H1 (cell line): ENCODE measurements around the gene OR56B4. TPM values are rescaled to one million over a fixed set of nuclear protein-coding genes. Genes with fewer than 3 reads are reported as not detected.

ENCODE experiments used
- CTCF ChIA-PET: fragments of 300-600 bp; sonication (Branson Sonifier 250); formaldehyde crosslinking; loops from one replicate; lab custom pipeline; 2021; ENCODE audit not compliant: partially characterized antibody; lab: Charles Lee
- POLR2A ChIA-PET: fragments of 300-600 bp; sonication (Branson Sonifier 250); formaldehyde crosslinking; loops from one replicate; lab custom pipeline; 2021; ENCODE audit warnings: inconsistent platforms; ENCODE audit not compliant: partially characterized antibody; lab: Charles Lee
- DNase-seq, 2 experiments: peaks; one replicate each; pipeline versions ENCODE4 v3.0.0 to v3.0.0-alpha.2; 2010 to 2022; ENCODE audit warnings: low spot score in 2 of 2, low read depth in 1 of 2, mixed read lengths in 1 of 2
- FAIRE-seq: peaks from 2 replicates; lab custom pipeline; 2011; peaks lifted over from hg19 to GRCh38; lab: Jason Lieb, UNC
- H2AFZ ChIP-seq: 2 replicates; pipeline ENCODE4 v1.8.1; 2012; ENCODE audit warnings: low read length, inconsistent platforms
- H2AK5ac ChIP-seq: 2 replicates; pipeline ENCODE4 v1.6.1; 2013; ENCODE audit warnings: low read depth, low read length
- H2BK120ac ChIP-seq: replicated peaks from 2 replicates; pipeline ENCODE3; 2013; ENCODE audit warnings: low read depth, low read length, inconsistent platforms
- H2BK12ac ChIP-seq: 2 replicates; pipeline ENCODE4 v1.6.1; 2013; ENCODE audit warnings: low read depth, low read length
- H2BK15ac ChIP-seq: 2 replicates; pipeline ENCODE4 v1.6.1; 2013; ENCODE audit warnings: low read length
- H2BK20ac ChIP-seq: 2 replicates; pipeline ENCODE4 v1.6.1; 2013; ENCODE audit warnings: low read length
- H2BK5ac ChIP-seq: 2 replicates; pipeline ENCODE4 v1.6.1; 2013; ENCODE audit warnings: low read depth, low read length
- H3K14ac ChIP-seq: 2 replicates; pipeline ENCODE4 v1.6.1; 2013; ENCODE audit warnings: inconsistent platforms; ENCODE audit not compliant: insufficient read length
- H3K18ac ChIP-seq: 2 replicates; pipeline ENCODE4 v1.6.1; 2013; ENCODE audit warnings: low read length; ENCODE audit errors: extremely low read depth
- H3K23ac ChIP-seq: 2 replicates; pipeline ENCODE4 v1.6.1; 2013; ENCODE audit warnings: inconsistent platforms; ENCODE audit not compliant: insufficient read length
- H3K23me2 ChIP-seq: 2 replicates; pipeline ENCODE4 v1.6.1; 2013; ENCODE audit warnings: low read depth, low read length
- H3K27ac ChIP-seq: 2 replicates; pipeline ENCODE4 v1.6.1; 2011; ENCODE audit warnings: low read depth, low read length, inconsistent platforms
- H3K27me3 ChIP-seq, 4 experiments: replicated peaks in 1 of 4; 1 replicate in 1 of 4; 2 replicates in 3 of 4; pipeline versions ENCODE4 v1.6.1 to v1.8.1; 2011 to 2013; ENCODE audit warnings: low read length in 3 of 4, mild to moderate bottlenecking in 3 of 4, inconsistent platforms in 2 of 4, mixed read lengths in 2 of 4, moderate library complexity in 1 of 4; ENCODE audit not compliant: control insufficient read depth in 3 of 4, insufficient read depth in 3 of 4; ENCODE audit errors: extremely low read depth in 1 of 4
- H3K36me3 ChIP-seq, 4 experiments: 2 replicates each; pipeline versions ENCODE4 v1.6.1 to v1.8.1; 2011 to 2013; ENCODE audit warnings: mild to moderate bottlenecking in 4 of 4, low read length in 3 of 4, moderate library complexity in 2 of 4, control low read depth in 1 of 4, inconsistent platforms in 1 of 4; ENCODE audit not compliant: insufficient read depth in 4 of 4, control insufficient read depth in 2 of 4
- H3K4ac ChIP-seq: replicated peaks from 2 replicates; pipeline ENCODE3; 2013; ENCODE audit warnings: low read length, low read depth, mixed read lengths, inconsistent platforms; ENCODE audit not compliant: insufficient read length
- H3K4me1 ChIP-seq, 4 experiments: replicated peaks in 1 of 4; 1 replicate in 1 of 4; 2 replicates in 3 of 4; pipeline versions ENCODE4 v1.6.1 to v1.8.1; 2011 to 2013; ENCODE audit warnings: low read length in 3 of 4, inconsistent platforms in 2 of 4, mixed read lengths in 1 of 4; ENCODE audit not compliant: insufficient read depth in 4 of 4, control insufficient read depth in 3 of 4
- H3K4me2 ChIP-seq, 2 experiments: 2 replicates each; pipeline versions ENCODE4 v1.6.1 to v1.8.1; 2011 to 2013; ENCODE audit warnings: low read depth in 2 of 2, low read length in 2 of 2, control low read depth in 1 of 2, inconsistent platforms in 1 of 2, mild to moderate bottlenecking in 1 of 2; ENCODE audit not compliant: insufficient read depth in 1 of 2
- H3K4me3 ChIP-seq, 4 experiments: fragments of 200-600, 300-600 bp in 1 of 4; sonication (generic), shearing (Covaris generic), sonication (Bioruptor Twin) in 1 of 4; 2 replicates each; pipeline versions ENCODE4 v1.5.1 to v1.8.1; 2011 to 2016; ENCODE audit warnings: low read length in 4 of 4, low read depth in 3 of 4, control low read depth in 2 of 4, inconsistent platforms in 2 of 4, mild to moderate bottlenecking in 2 of 4, mixed read lengths in 1 of 4, moderate library complexity in 1 of 4; ENCODE audit not compliant: insufficient read depth in 2 of 4; ENCODE audit errors: extremely low read depth in 1 of 4
- H3K56ac ChIP-seq: replicated peaks from 2 replicates; pipeline ENCODE3; 2013; ENCODE audit warnings: low read depth, mild to moderate bottlenecking, mixed read lengths, low read length, inconsistent platforms; ENCODE audit not compliant: insufficient read length
- H3K79me1 ChIP-seq: 2 replicates; pipeline ENCODE4 v1.6.1; 2013; ENCODE audit warnings: low read depth, low read length, control low read depth
- H3K79me2 ChIP-seq, 2 experiments: 2 replicates each; pipeline versions ENCODE4 v1.6.1 to v1.8.1; 2012 to 2013; ENCODE audit warnings: low read length in 2 of 2, mild to moderate bottlenecking in 2 of 2, inconsistent platforms in 1 of 2; ENCODE audit not compliant: insufficient read depth in 2 of 2, control insufficient read depth in 1 of 2
- H3K9ac ChIP-seq, 4 experiments: replicated peaks in 1 of 4; 1 replicate in 1 of 4; 2 replicates in 3 of 4; pipeline versions ENCODE4 v1.6.1 to v1.8.1; 2011 to 2013; ENCODE audit warnings: low read depth in 3 of 4, low read length in 3 of 4, control low read depth in 2 of 4, mild to moderate bottlenecking in 2 of 4, moderate library complexity in 2 of 4, inconsistent platforms in 1 of 4; ENCODE audit errors: extremely low read depth in 1 of 4
- H3K9me3 ChIP-seq, 2 experiments: 2 replicates each; pipeline versions ENCODE4 v1.6.1 to v1.8.1; 2012 to 2013; ENCODE audit warnings: mild to moderate bottlenecking in 2 of 2, moderate library complexity in 2 of 2, control low read depth in 1 of 2, inconsistent platforms in 1 of 2, low read depth in 1 of 2, low read length in 1 of 2, mixed read lengths in 1 of 2; ENCODE audit not compliant: insufficient read depth in 2 of 2
- H4K20me1 ChIP-seq, 2 experiments: replicated peaks in 1 of 2; 2 replicates each; pipeline versions ENCODE3 to v1.8.1; 2011 to 2013; ENCODE audit warnings: inconsistent platforms in 2 of 2, low read length in 2 of 2, mild to moderate bottlenecking in 1 of 2; ENCODE audit not compliant: insufficient read depth in 2 of 2, control insufficient read depth in 1 of 2
- H4K5ac ChIP-seq: 2 replicates; pipeline ENCODE4 v1.6.1; 2013; ENCODE audit warnings: low read length, low read depth, mixed read lengths, inconsistent platforms; ENCODE audit not compliant: insufficient read length
- H4K8ac ChIP-seq: 2 replicates; pipeline ENCODE4 v1.8.0; 2013; ENCODE audit warnings: mild to moderate bottlenecking, moderate library complexity, low read length, inconsistent platforms; ENCODE audit not compliant: insufficient read depth; ENCODE audit errors: extremely low read depth
- H4K91ac ChIP-seq: replicated peaks from 2 replicates; pipeline ENCODE3; 2013; ENCODE audit warnings: low read length, mixed read lengths, inconsistent platforms; ENCODE audit not compliant: insufficient read length
- NRF1 ChIP-seq: IDR thresholded peaks from 2 replicates; pipeline ENCODE4 v1.6.1; 2011; ENCODE audit warnings: mild to moderate bottlenecking, low read depth, low read length, improper control_type of control experiment
- POLR2A ChIP-seq, 2 experiments: IDR thresholded peaks; 1 replicate in 1 of 2; 2 replicates in 1 of 2; pipeline ENCODE4 v1.6.1; 2011; ENCODE audit warnings: low read depth in 2 of 2, low read length in 2 of 2, mild to moderate bottlenecking in 2 of 2; ENCODE audit errors: control extremely low read depth in 1 of 2
- RAD21 ChIP-seq, 2 experiments: IDR thresholded peaks in 1 of 2; conservative IDR thresholded peaks in 1 of 2; 2 replicates each; pipeline ENCODE4 v1.6.1; 2011; ENCODE audit warnings: low read depth in 2 of 2, low read length in 2 of 2, improper control_type of control experiment in 1 of 2, inconsistent platforms in 1 of 2, mild to moderate bottlenecking in 1 of 2, moderate library complexity in 1 of 2
- WGBS, 2 experiments: shearing (Covaris generic) in 1 of 2; methylation state at CpG; one replicate each; pipeline versions ENCODE4 v1.1.6 to v1.1.7; 2013 to 2015; ENCODE audit warnings: low lambda C conversion rate in 2 of 2, mixed read lengths in 2 of 2, inconsistent platforms in 1 of 2, low coverage in 1 of 2, missing lambda C conversion rate in 1 of 2; ENCODE audit not compliant: insufficient replicate concordance in 2 of 2, insufficient coverage in 1 of 2, insufficient read length in 1 of 2; ENCODE audit errors: extremely low coverage in 1 of 2, missing lambda C conversion rate in 1 of 2; 5-methylcytosine and 5-hydroxymethylcytosine counted together
- polyA plus RNA-seq, 7 experiments: library from polyadenylated mRNA; depleted of rRNA in 3 of 7; stranded (reverse) in 5 of 7; unstranded in 2 of 7; fragments of >200 nt in 5 of 7; fragments of 200-250 nt in 2 of 7; gene quantifications; 1 replicate in 5 of 7; 2 replicates in 1 of 7; 4 replicates in 1 of 7; pipeline versions ENCODE4 v1.2.1 to v1.2.3, GENCODE V29; 2011 to 2013; ENCODE audit warnings: missing spikeins in 2 of 7, mixed read lengths in 2 of 7
- total RNA-seq: library from RNA; stranded (reverse); fragmentation: NEBNext Ultra II Directional; extraction: Animal tissue kit (Norgen Biotek cat#: 25700); gene quantifications from 2 replicates; pipeline ENCODE4 v1.2.1, GENCODE V29; 2021
- TF ChIP-seq, protein P1 (sequence below), 3 experiments: IDR thresholded peaks; 1 replicate in 2 of 3; 2 replicates in 1 of 3; pipeline versions ENCODE4 v1.5.1 to v1.6.1; 2011; ENCODE audit warnings: low read length in 3 of 3, mild to moderate bottlenecking in 3 of 3, inconsistent platforms in 2 of 3, low read depth in 1 of 3, moderate library complexity in 1 of 3; ENCODE audit not compliant: insufficient read depth in 1 of 3; ENCODE audit errors: control extremely low read depth in 1 of 3

Gene OR56B4
- total and polyA plus RNA-seq, 2 of the 8 experiments (the other 6 are each of a cell fraction or from before 2014, with no cell fraction given) = not detected

DNA sequence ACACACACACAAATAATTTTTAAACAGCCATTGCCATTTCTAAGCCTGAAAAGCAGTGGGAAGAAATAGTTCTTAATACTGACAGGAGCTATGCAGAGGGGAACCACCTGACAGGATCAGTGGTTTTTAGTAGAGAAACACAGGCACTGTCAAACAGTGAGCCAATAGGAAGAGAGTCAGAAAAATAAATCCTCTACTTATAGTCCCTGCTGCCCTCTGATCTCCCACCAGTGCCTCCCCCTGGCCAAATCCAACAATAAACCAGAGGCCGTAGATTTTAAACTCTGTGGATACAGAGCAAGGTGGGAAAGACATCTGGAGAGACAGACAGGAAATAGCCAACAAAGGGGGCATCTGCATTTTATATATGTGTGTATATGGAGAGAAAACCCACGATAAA is 7.9 kb upstream of the OR56B4 start:
- no peak overlapping the region for H2AFZ ChIP-seq
- H3K4me2 ChIP-seq = no peak overlapping the region
- no peak overlapping the region for H2BK20ac ChIP-seq
- no peaks in the 10 kb centered on the region for H3K36me3 ChIP-seq
- TF ChIP-seq, protein P1, sequence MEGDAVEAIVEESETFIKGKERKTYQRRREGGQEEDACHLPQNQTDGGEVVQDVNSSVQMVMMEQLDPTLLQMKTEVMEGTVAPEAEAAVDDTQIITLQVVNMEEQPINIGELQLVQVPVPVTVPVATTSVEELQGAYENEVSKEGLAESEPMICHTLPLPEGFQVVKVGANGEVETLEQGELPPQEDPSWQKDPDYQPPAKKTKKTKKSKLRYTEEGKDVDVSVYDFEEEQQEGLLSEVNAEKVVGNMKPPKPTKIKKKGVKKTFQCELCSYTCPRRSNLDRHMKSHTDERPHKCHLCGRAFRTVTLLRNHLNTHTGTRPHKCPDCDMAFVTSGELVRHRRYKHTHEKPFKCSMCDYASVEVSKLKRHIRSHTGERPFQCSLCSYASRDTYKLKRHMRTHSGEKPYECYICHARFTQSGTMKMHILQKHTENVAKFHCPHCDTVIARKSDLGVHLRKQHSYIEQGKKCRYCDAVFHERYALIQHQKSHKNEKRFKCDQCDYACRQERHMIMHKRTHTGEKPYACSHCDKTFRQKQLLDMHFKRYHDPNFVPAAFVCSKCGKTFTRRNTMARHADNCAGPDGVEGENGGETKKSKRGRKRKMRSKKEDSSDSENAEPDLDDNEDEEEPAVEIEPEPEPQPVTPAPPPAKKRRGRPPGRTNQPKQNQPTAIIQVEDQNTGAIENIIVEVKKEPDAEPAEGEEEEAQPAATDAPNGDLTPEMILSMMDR (IDR thresholded peaks at IDR 0.05; ENCODE audit: control extremely low read depth in 1 of 3, insufficient read depth in 1 of 3, low read depth in 1 of 3, low read length in 3 of 3) = peak; percentile 28 to 57 (median 50)
- TF ChIP-seq NRF1 (no peak), RAD21 (IDR thresholded peaks at IDR 0.05 in 1 of 2, conservative IDR thresholded peaks at IDR 0.05 in 1 of 2; ENCODE audit: low read depth in 2 of 2, low read length in 2 of 2) (peak; percentile 46 to 60), POLR2A (IDR thresholded peaks at IDR 0.05; ENCODE audit: control extremely low read depth in 1 of 2, low read depth in 2 of 2, low read length in 2 of 2) (no peak)
- no peaks in the 10 kb centered on the region for H3K23me2 ChIP-seq
- no peak overlapping the region for H3K56ac ChIP-seq
- H2BK15ac ChIP-seq = no peak overlapping the region
- CTCF ChIA-PET = interaction anchor here (0.6 to 2.2 kb wide), 17 partner anchors 10 to 319 kb away, joined by 3 to 11 read pairs (median 4); partner anchors contain the start of gene APBB1
- H2BK120ac ChIP-seq = no peak overlapping the region
- no peak overlapping the region for H3K4me3 ChIP-seq
- no peak overlapping the region for H3K4ac ChIP-seq
- POLR2A ChIA-PET = interaction anchor here (0.6 kb wide), 1 partner anchor 188 kb away, joined by 3 read pairs; no protein-coding TSS in a partner anchor
- no peaks in the 10 kb centered on the region for H3K27me3 ChIP-seq
- H2AK5ac ChIP-seq = no peak overlapping the region
- DNase-seq (no peak), FAIRE-seq (no peak)
- WGBS, 2 experiments = 77% methylated on average over 2 of the region's 2 CpGs; no CpG with 5 or more reads in 1 of the 2 experiments
- no peak overlapping the region for H3K9ac ChIP-seq
- no peak overlapping the region for H3K18ac ChIP-seq
- H4K91ac ChIP-seq = no peak overlapping the region
- no peak overlapping the region for H2BK12ac ChIP-seq
- no peak overlapping the region for H4K5ac ChIP-seq
- no peaks in the 10 kb centered on the region for H3K9me3 ChIP-seq
- no peak overlapping the region for H3K23ac ChIP-seq
- no peaks in the 10 kb centered on the region for H3K4me1 ChIP-seq
- no peaks in the 10 kb centered on the region for H3K79me2 ChIP-seq
- H3K14ac ChIP-seq = no peak overlapping the region
- H3K79me1 ChIP-seq = no peaks in the 10 kb centered on the region
- no peak overlapping the region for H3K27ac ChIP-seq
- H4K20me1 ChIP-seq = no peaks in the 10 kb centered on the region
- no peak overlapping the region for H4K8ac ChIP-seq
- no peak overlapping the region for H2BK5ac ChIP-seq
